Endothelial cell of umbilical vein (primary cell): Measurements from ENCODE around the gene PTPRU. TPM values are rescaled to one million over a fixed set of nuclear protein-coding genes. Genes with fewer than 3 reads are reported as not detected.
A peak's percentile ranks its signal among the peaks of the same experiment; 100 is the strongest.

Experiments used
- BruUV-seq: library from RNA; stranded (reverse); fragments of 400-500 nt; replicated peaks from 2 replicates; lab custom pipeline; 2021; lab: Mats Ljungman, UMichigan
- CTCF ChIA-PET: fragments of 300-600, 350-600 bp; sonication (Branson Sonifier 250); formaldehyde crosslinking; loops from one replicate; lab custom pipeline; 2021; ENCODE audit warnings: antibody characterized with exemption, inconsistent platforms; lab: Charles Lee
- POLR2A ChIA-PET: fragments of 300-600, 350-600 bp; sonication (Branson Sonifier 250); formaldehyde crosslinking; loops from one replicate; lab custom pipeline; 2021; ENCODE audit warnings: antibody characterized with exemption, inconsistent platforms; lab: Charles Lee
- DNase-seq: peaks from one replicate; pipeline ENCODE4 v3.0.0-alpha.2; 2011; ENCODE audit warnings: low read depth, low spot score
- FAIRE-seq: peaks from 2 replicates; lab custom pipeline; 2011; peaks lifted over from hg19 to GRCh38; lab: Jason Lieb, UNC
- H2AFZ ChIP-seq: 2 replicates; pipeline ENCODE4 v1.6.0; 2012; ENCODE audit warnings: low read depth, low read length, control low read depth, inconsistent platforms
- H3K27ac ChIP-seq: 2 replicates; pipeline ENCODE4 v1.5.1; 2011; ENCODE audit warnings: low read depth, mild to moderate bottlenecking, control low read depth, low read length, moderate library complexity; ENCODE audit not compliant: insufficient read depth
- H3K27me3 ChIP-seq, 2 experiments: 2 replicates each; pipeline versions ENCODE4 v1.6.0 to v1.6.1; 2011; ENCODE audit warnings: low read length in 2 of 2, mixed read lengths in 1 of 2; ENCODE audit not compliant: control insufficient read depth in 2 of 2, insufficient read depth in 2 of 2
- H3K36me3 ChIP-seq, 2 experiments: 2 replicates in 1 of 2; 3 replicates in 1 of 2; pipeline ENCODE4 v1.5.1; 2011; ENCODE audit warnings: low read length in 2 of 2, mild to moderate bottlenecking in 1 of 2, moderate library complexity in 1 of 2; ENCODE audit not compliant: control insufficient read depth in 2 of 2, insufficient read depth in 2 of 2; ENCODE audit errors: extremely low read depth in 1 of 2
- H3K4me1 ChIP-seq: 3 replicates; pipeline ENCODE4 v1.5.1; 2011; ENCODE audit warnings: mild to moderate bottlenecking, low read length; ENCODE audit not compliant: control insufficient read depth, insufficient read depth; ENCODE audit errors: extremely low read depth
- H3K4me2 ChIP-seq: 2 replicates; pipeline ENCODE4 v1.6.1; 2011; ENCODE audit warnings: low read length, control low read depth, mixed read lengths; ENCODE audit not compliant: insufficient read depth
- H3K4me3 ChIP-seq, 3 experiments: fragments of 200-600 bp in 1 of 3; sonication (generic), shearing (Covaris generic) in 1 of 3; replicated peaks in 1 of 3; 2 replicates each; pipeline ENCODE4 v1.5.1; 2011 to 2016; ENCODE audit warnings: control low read depth in 3 of 3, low read length in 3 of 3, mild to moderate bottlenecking in 2 of 3, inconsistent platforms in 1 of 3, low read depth in 1 of 3, moderate library complexity in 1 of 3; ENCODE audit not compliant: insufficient read depth in 1 of 3
- H3K79me2 ChIP-seq: 2 replicates; pipeline ENCODE4 v1.6.0; 2012; ENCODE audit warnings: low read length, inconsistent platforms; ENCODE audit not compliant: control insufficient read depth, insufficient read depth
- H3K9ac ChIP-seq: replicated peaks from 2 replicates; pipeline ENCODE3; 2011; ENCODE audit warnings: low read length, control low read depth; ENCODE audit not compliant: insufficient read depth; ENCODE audit errors: extremely low read depth
- H3K9me1 ChIP-seq: replicated peaks from 3 replicates; pipeline ENCODE4 v1.6.0; 2011; ENCODE audit warnings: mild to moderate bottlenecking, low read length; ENCODE audit not compliant: control insufficient read depth, insufficient read depth; ENCODE audit errors: extremely low read depth
- H3K9me3 ChIP-seq: replicated peaks from 2 replicates; pipeline ENCODE4 v1.5.1; 2012; ENCODE audit warnings: low read length, inconsistent platforms; ENCODE audit not compliant: control insufficient read depth, insufficient read depth
- H4K20me1 ChIP-seq: replicated peaks from 2 replicates; pipeline ENCODE3; 2011; ENCODE audit warnings: mild to moderate bottlenecking, low read length; ENCODE audit not compliant: control insufficient read depth, insufficient read depth; ENCODE audit errors: extremely low read depth
- EZH2 ChIP-seq: IDR thresholded peaks from 2 replicates; pipeline ENCODE4 v1.6.1; 2012; ENCODE audit warnings: borderline replicate concordance, low read depth, mild to moderate bottlenecking, moderate library complexity, low read length, inconsistent platforms; ENCODE audit not compliant: severe bottlenecking
- FOS ChIP-seq: IDR thresholded peaks from 2 replicates; pipeline ENCODE4 v1.6.1; 2011; ENCODE audit warnings: mild to moderate bottlenecking, low read length, moderate library complexity, borderline replicate concordance; ENCODE audit not compliant: insufficient read depth
- POLR2A ChIP-seq: IDR thresholded peaks from 2 replicates; pipeline ENCODE4 v1.6.1; 2012; ENCODE audit warnings: low read depth, mild to moderate bottlenecking, control low read depth, low read length
- dilution Hi-C: fragments of 300-500 bp; cut with MboI; formaldehyde crosslinking; loops from one replicate; pipeline ENCODE4 v1.15.0; 2019; ENCODE audit warnings: low sequenced_read_pairs; ENCODE audit not compliant: extremely low pct_ligation_motif_present
- intact Hi-C: fragments of 100-400 bp; cut with micrococcal nuclease; formaldehyde crosslinking; loops from one replicate; pipeline ENCODE4 v1.10.0; 2022
- polyA plus RNA-seq, 4 experiments: library from polyadenylated mRNA; depleted of rRNA in 3 of 4; stranded (reverse) in 3 of 4; unstranded in 1 of 4; fragments of >200 nt; gene quantifications; 2 replicates each; pipeline versions ENCODE4 v1.2.1 to v1.2.3, GENCODE V29; 2011 to 2012; ENCODE audit warnings: missing spikeins in 1 of 4
- total RNA-seq: library from RNA; stranded (reverse); gene quantifications from 2 replicates; pipeline ENCODE4 v1.2.3, GENCODE V29; 2021

PTPRU gene
- total and polyA plus RNA-seq, 2 donors (not counting 3 experiments of a cell fraction or from before 2014, with no cell fraction given), result 0.58 to 2.6 TPM

DNA sequence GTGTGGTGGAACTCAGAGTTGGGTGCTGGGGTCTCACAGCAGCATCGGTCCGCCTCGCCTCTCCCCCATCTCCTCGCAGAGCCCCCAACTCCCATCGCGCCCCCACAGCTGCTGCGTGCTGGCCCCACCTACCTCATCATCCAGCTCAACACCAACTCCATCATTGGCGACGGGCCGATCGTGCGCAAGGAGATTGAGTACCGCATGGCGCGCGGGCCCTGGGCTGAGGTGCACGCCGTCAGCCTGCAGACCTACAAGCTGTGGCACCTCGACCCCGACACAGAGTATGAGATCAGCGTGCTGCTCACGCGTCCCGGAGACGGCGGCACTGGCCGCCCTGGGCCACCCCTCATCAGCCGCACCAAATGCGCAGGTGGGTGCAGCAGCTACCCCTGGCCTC is 24.2 kb downstream of the PTPRU start:
- Histone ChIP-seq H2AFZ (no peak overlapping the region), H3K9me1 (no peaks in the 10 kb centered on the region), H3K27me3 (peaks cover 10 to 19% of the 10 kb centered on the region in 2 experiments), H3K79me2 (no peaks in the 10 kb centered on the region), H3K27ac (no peak overlapping the region), H3K4me2 (no peak overlapping the region), H3K4me1 (peaks cover 2% of the 10 kb centered on the region), H3K36me3 (no peaks in the 10 kb centered on the region), H3K9ac (no peak overlapping the region), H3K4me3 (no peak overlapping the region), H3K9me3 (no peaks in the 10 kb centered on the region), H4K20me1 (no peaks in the 10 kb centered on the region)
- ChIA-PET CTCF (interaction anchor here (0.8 to 1.3 kb wide), 2 partner anchors 15 to 1519 kb away, joined by 3 to 4 read pairs; no protein-coding TSS in a partner anchor), POLR2A (no interaction called here)
- dilution Hi-C loops, result no loop called here
- intact Hi-C loops, result no loop called here
- FAIRE-seq, result no peak
- BruUV-seq, result no TSS peak
- no peak for DNase-seq
- TF ChIP-seq EZH2 (peak; percentile 14), POLR2A (no peak)

DNA sequence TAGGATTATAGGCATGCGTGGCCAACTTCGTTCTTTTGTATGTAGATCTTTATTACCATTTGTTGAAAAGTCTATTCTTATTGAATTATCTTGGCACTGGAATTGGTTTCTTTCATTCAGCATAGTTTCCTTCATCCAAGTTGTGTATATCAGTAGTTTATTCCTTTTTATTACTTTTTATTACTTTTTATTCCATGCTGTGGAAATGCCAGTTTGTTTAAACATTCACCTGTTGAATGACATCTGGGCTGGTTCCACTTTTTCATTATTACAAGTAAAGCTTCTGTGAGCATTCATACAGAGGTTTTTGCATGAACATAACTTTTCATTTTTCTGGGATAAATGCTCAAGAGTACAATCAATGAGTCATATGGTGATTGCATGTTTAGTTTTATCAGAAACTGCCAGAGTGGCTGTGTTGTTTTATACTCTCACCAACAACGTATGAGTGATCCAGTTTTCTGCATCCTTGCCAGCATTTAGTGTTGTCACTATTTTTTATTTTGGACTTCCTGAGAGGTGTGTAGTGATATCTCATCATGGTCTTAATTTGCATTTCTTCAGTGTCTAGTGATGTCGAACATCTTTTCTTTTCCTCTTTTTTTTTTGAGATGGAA is 28.6 kb downstream of the PTPRU start:
- Histone ChIP-seq H3K27me3 (peaks cover 19 to 25% of the 10 kb centered on the region in 2 experiments), H2AFZ (no peak overlapping the region), H3K9ac (no peak overlapping the region), H3K27ac (no peak overlapping the region), H3K9me1 (no peaks in the 10 kb centered on the region), H3K4me2 (no peak overlapping the region), H4K20me1 (no peaks in the 10 kb centered on the region), H3K36me3 (no peaks in the 10 kb centered on the region), H3K9me3 (no peaks in the 10 kb centered on the region), H3K4me1 (no peaks in the 10 kb centered on the region), H3K4me3 (no peak overlapping the region), H3K79me2 (no peaks in the 10 kb centered on the region)
- TF ChIP-seq FOS (peak; percentile 44), POLR2A (no peak)
- ChIA-PET POLR2A (no interaction called here), CTCF (no interaction called here)
- intact Hi-C loops, result no loop called here
- dilution Hi-C loops, result no loop called here
- no peak for DNase-seq
- no TSS peak for BruUV-seq
- no peak for FAIRE-seq
